HG03571 (cell line): ENCODE measurements around the gene POLR1C.
"Not testable (repeated sequence)": the region's sequence is repeated elsewhere in the genome, so short reads cannot be mapped to it uniquely, and the experiment has no call there.

ENCODE experiments used
- ATAC-seq: cut with Tn5 transposase; IDR thresholded peaks from one replicate; pipeline ENCODE4 v1.9.1; 2021; ENCODE audit not compliant: unreplicated experiment

POLR1C gene

GRCh38 chr6:43509142-43509983, 7.5 kb upstream of the POLR1C start:
- ATAC-seq = peak; percentile 6

- peak; percentile 54 for ATAC-seq
These were observed 6.7 kb upstream of the POLR1C start, which contains the start of gene LRRC73 for GRCh38 chr6:43509984-43510826. LRRC73 (minus strand) TSS chr6:43510346; CDS start chr6:43509785, 561 bp downstream.

- no peak for ATAC-seq
These were observed 6.1 kb upstream of the POLR1C start for GRCh38 chr6:43510827-43511163.

- no peak for ATAC-seq
These were observed 5.0 kb upstream of the POLR1C start for GRCh38 chr6:43511824-43512415.

GRCh38 chr6:43515808-43516207, 1.1 kb upstream of the POLR1C start:
- ATAC-seq = no peak

- no peak for ATAC-seq
These were observed 557 bp upstream of the POLR1C start for GRCh38 chr6:43516367-43516696.

- ATAC-seq = no peak
These were observed 842 bp downstream of the POLR1C start for GRCh38 chr6:43517505-43518357.

- no peak for ATAC-seq
These were observed 3.2 kb downstream of the POLR1C start for GRCh38 chr6:43520097-43520496.

GRCh38 chr6:43521836-43522235, 4.9 kb downstream of the POLR1C start:
- no peak for ATAC-seq

GRCh38 chr6:43522547-43523261, 5.8 kb downstream of the POLR1C start:
- ATAC-seq = no peak

- ATAC-seq = no peak
These were observed 6.4 kb downstream of the POLR1C start for GRCh38 chr6:43523284-43523683.

GRCh38 chr6:43524483-43524961, 7.6 kb downstream of the POLR1C start:
- no peak for ATAC-seq

GRCh38 chr6:43532201-43532600, 15.3 kb downstream of the POLR1C start:
- ATAC-seq = no peak

- not testable (repeated sequence) for ATAC-seq
These were observed 22.1 kb downstream of the POLR1C start for GRCh38 chr6:43538986-43539385.

- ATAC-seq = not testable (repeated sequence)
These were observed 22.5 kb downstream of the POLR1C start for GRCh38 chr6:43539409-43539808.

- no peak for ATAC-seq
These were observed 23.6 kb downstream of the POLR1C start for GRCh38 chr6:43540507-43540906.

GRCh38 chr6:43541774-43542471, 25.0 kb downstream of the POLR1C start:
- ATAC-seq = no peak

- ATAC-seq = no peak
These were observed 27.6 kb downstream of the POLR1C start for GRCh38 chr6:43544461-43544860.

GRCh38 chr6:43547222-43547621, 30.3 kb downstream of the POLR1C start:
- no peak for ATAC-seq
